ENCODE measurements around the gene R3HDM2.

Gene R3HDM2

DNA sequence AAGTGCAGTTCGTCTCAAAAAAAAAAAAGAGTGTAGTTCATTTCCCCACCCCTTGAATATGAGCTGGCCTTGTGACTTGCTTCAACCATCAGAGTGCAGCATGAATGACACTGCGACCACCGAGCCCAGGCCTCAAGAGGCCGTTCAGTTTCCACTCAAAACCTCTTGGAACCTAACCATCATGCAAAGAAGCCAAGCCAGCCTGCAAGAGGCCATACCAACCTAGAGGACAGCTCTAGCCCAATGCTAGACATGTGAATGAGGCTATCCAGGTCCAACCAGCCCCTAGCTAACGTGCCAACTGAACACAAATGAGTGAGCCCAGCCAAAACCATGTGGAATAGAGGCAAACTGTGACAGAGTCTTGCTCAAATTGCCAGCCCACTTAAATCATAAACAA lies 29.7 kb downstream of the R3HDM2 start:
- no peak for TF ChIP-seq POLR2AphosphoS5 (IDR thresholded peaks at IDR 0.05; ENCODE audit: low read depth, low read length)
- TF ChIP-seq FOXP2 (optimal IDR thresholded peaks at IDR 0.05; ENCODE audit: borderline replicate concordance, extremely low read depth, extremely low read length, insufficient read depth): no peak
- TF ChIP-seq SIN3A (IDR thresholded peaks at IDR 0.05; ENCODE audit: borderline replicate concordance, insufficient read depth, low read length): no peak
- TF ChIP-seq TAF1 (IDR thresholded peaks at IDR 0.05; ENCODE audit: borderline replicate concordance, insufficient read depth, low read length): no peak
- TF ChIP-seq, protein P1, sequence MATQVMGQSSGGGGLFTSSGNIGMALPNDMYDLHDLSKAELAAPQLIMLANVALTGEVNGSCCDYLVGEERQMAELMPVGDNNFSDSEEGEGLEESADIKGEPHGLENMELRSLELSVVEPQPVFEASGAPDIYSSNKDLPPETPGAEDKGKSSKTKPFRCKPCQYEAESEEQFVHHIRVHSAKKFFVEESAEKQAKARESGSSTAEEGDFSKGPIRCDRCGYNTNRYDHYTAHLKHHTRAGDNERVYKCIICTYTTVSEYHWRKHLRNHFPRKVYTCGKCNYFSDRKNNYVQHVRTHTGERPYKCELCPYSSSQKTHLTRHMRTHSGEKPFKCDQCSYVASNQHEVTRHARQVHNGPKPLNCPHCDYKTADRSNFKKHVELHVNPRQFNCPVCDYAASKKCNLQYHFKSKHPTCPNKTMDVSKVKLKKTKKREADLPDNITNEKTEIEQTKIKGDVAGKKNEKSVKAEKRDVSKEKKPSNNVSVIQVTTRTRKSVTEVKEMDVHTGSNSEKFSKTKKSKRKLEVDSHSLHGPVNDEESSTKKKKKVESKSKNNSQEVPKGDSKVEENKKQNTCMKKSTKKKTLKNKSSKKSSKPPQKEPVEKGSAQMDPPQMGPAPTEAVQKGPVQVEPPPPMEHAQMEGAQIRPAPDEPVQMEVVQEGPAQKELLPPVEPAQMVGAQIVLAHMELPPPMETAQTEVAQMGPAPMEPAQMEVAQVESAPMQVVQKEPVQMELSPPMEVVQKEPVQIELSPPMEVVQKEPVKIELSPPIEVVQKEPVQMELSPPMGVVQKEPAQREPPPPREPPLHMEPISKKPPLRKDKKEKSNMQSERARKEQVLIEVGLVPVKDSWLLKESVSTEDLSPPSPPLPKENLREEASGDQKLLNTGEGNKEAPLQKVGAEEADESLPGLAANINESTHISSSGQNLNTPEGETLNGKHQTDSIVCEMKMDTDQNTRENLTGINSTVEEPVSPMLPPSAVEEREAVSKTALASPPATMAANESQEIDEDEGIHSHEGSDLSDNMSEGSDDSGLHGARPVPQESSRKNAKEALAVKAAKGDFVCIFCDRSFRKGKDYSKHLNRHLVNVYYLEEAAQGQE (IDR thresholded peaks at IDR 0.05; ENCODE audit: insufficient read depth in 1 of 2, low read depth in 2 of 2, low read length in 2 of 2): no peak

DNA sequence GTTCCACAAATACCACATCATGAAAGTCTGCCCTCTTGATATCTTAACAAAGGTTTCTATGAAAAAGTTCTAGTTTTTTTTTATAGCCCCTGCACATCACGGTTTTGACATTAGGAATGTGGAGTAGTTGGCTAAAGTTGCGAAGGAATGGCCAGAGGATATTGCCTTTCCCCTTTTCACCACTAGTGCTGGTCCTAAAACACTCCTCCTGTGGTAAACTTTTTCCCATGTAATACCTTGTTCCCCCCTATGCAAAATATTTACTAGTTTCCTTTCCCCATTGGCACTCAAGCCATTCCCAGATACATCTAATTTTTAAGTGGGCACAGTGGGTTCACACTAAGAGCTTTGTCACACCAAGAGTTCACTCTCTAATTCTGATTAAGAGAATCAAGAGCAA lies 33.4 kb downstream of the R3HDM2 start:
- TF ChIP-seq FOXP2 (optimal IDR thresholded peaks at IDR 0.05; ENCODE audit: borderline replicate concordance, extremely low read depth, extremely low read length, insufficient read depth) (no peak), SIN3A (IDR thresholded peaks at IDR 0.05; ENCODE audit: borderline replicate concordance, insufficient read depth, low read length) (no peak), TAF1 (IDR thresholded peaks at IDR 0.05; ENCODE audit: borderline replicate concordance, insufficient read depth, low read length) (no peak), POLR2AphosphoS5 (IDR thresholded peaks at IDR 0.05; ENCODE audit: low read depth, low read length) (no peak)
- TF ChIP-seq, protein P1 (IDR thresholded peaks at IDR 0.05; ENCODE audit: insufficient read depth in 1 of 2, low read depth in 2 of 2, low read length in 2 of 2): no peak

DNA sequence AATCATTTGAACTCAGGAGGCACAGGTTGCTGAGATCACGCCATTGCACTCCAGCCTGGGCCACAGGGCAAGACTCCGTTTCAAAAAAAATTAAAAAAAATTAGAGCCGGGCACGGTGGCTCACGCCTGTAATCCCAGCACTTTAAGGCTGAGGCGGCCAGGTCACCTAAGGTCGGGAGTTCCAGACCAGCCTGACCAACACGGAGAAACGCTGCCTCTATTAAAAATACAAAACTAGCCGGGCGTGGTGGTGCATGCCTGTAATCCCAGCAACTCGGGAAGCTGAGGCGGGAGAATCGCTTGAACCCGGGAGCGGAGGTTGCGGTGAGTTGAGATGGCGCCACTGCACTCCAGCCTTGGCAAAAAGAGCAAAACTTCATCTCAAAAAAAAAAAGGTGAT lies 35.7 kb downstream of the R3HDM2 start:
- TF ChIP-seq SIN3A (IDR thresholded peaks at IDR 0.05; ENCODE audit: borderline replicate concordance, insufficient read depth, low read length): no peak
- no peak for TF ChIP-seq POLR2AphosphoS5 (IDR thresholded peaks at IDR 0.05; ENCODE audit: low read depth, low read length)
- TF ChIP-seq, protein P1 (IDR thresholded peaks at IDR 0.05; ENCODE audit: insufficient read depth in 1 of 2, low read depth in 2 of 2, low read length in 2 of 2): no peak
- TF ChIP-seq FOXP2 (optimal IDR thresholded peaks at IDR 0.05; ENCODE audit: borderline replicate concordance, extremely low read depth, extremely low read length, insufficient read depth): no peak
- TF ChIP-seq TAF1 (IDR thresholded peaks at IDR 0.05; ENCODE audit: borderline replicate concordance, insufficient read depth, low read length): no peak

DNA sequence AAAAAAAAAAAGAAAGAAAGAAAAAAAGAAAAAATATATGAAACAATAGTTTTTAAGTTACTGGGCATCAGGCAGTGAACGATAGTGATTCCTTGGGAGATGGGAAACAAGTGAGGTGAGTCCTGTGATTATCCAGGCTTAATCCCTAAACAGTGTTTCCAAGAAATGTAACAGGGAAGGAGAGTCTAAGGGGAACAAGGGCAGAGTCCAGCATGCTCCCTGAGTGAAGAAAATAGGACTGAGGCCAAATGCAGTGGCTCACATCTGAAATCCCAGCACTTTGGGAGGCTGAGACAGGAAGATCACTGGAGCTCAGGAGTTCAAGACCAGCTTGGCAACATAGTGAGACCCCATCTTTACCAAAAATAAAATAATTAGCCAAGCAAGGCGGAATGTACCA lies 40.7 kb downstream of the R3HDM2 start:
- TF ChIP-seq TAF1 (IDR thresholded peaks at IDR 0.05; ENCODE audit: borderline replicate concordance, insufficient read depth, low read length): no peak
- TF ChIP-seq POLR2AphosphoS5 (IDR thresholded peaks at IDR 0.05; ENCODE audit: low read depth, low read length): no peak
- no peak for TF ChIP-seq SIN3A (IDR thresholded peaks at IDR 0.05; ENCODE audit: borderline replicate concordance, insufficient read depth, low read length)
- TF ChIP-seq, protein P1 (IDR thresholded peaks at IDR 0.05; ENCODE audit: insufficient read depth in 1 of 2, low read depth in 2 of 2, low read length in 2 of 2): no peak
- no peak for TF ChIP-seq FOXP2 (optimal IDR thresholded peaks at IDR 0.05; ENCODE audit: borderline replicate concordance, extremely low read depth, extremely low read length, insufficient read depth)

DNA sequence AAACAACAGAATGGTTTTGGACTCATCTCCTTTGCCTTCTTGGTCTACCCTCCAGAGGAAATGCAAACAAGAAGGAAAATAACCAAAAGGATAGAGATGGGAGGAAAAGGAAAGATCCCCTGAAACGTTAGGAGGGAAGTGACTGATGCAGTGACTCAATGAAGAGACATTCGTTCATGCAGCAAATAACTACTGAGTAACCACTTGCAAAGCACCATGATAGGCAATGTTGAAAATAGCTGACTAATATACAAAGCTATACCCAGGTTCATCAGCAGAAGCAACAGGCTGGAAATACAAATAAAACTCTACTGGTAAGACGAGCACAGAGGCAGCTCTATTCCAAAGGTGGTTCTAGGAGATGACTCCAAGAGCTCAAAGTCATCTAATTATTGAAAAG lies 41.8 kb downstream of the R3HDM2 start:
- no peak for TF ChIP-seq TAF1 (IDR thresholded peaks at IDR 0.05; ENCODE audit: borderline replicate concordance, insufficient read depth, low read length)
- TF ChIP-seq SIN3A (IDR thresholded peaks at IDR 0.05; ENCODE audit: borderline replicate concordance, insufficient read depth, low read length): no peak
- TF ChIP-seq FOXP2 (optimal IDR thresholded peaks at IDR 0.05; ENCODE audit: borderline replicate concordance, extremely low read depth, extremely low read length, insufficient read depth): no peak
- TF ChIP-seq POLR2AphosphoS5 (IDR thresholded peaks at IDR 0.05; ENCODE audit: low read depth, low read length): no peak
- TF ChIP-seq, protein P1 (IDR thresholded peaks at IDR 0.05; ENCODE audit: insufficient read depth in 1 of 2, low read depth in 2 of 2, low read length in 2 of 2): no peak

All from PFSK-1 (cell line).